GM21825 (cell line): ENCODE measurements around the gene FERMT3.

ENCODE experiments used
- ATAC-seq: cut with Tn5 transposase; IDR thresholded peaks from one replicate; pipeline ENCODE4 v1.9.1; 2021; ENCODE audit warnings: mild to moderate bottlenecking, moderate library complexity; ENCODE audit not compliant: unreplicated experiment

FERMT3 gene

GRCh38 chr11:64219354-64219684 is 12.8 kb downstream of the FERMT3 start:
- ATAC-seq: no peak

GRCh38 chr11:64219755-64220154 is 13.2 kb downstream of the FERMT3 start:
- ATAC-seq: no peak

GRCh38 chr11:64220271-64220670 is 13.8 kb downstream of the FERMT3 start:
- ATAC-seq: no peak

- ATAC-seq: no peak
These were observed 14.3 kb downstream of the FERMT3 start for GRCh38 chr11:64220798-64221197.

- no peak for ATAC-seq
These were observed 16.1 kb downstream of the FERMT3 start for GRCh38 chr11:64222651-64223000.

- ATAC-seq: no peak
These were observed 16.6 kb downstream of the FERMT3 start for GRCh38 chr11:64223001-64223651.

- ATAC-seq: no peak
These were observed 17.8 kb downstream of the FERMT3 start for GRCh38 chr11:64224151-64224890.

GRCh38 chr11:64224891-64225607 is 18.5 kb downstream of the FERMT3 start:
- no peak for ATAC-seq

GRCh38 chr11:64225608-64226506 is 19.3 kb downstream of the FERMT3 start, which contains the start of the genes NUDT22 and TRPT1:
Gene NUDT22, plus strand, starts transcription at chr11:64226274. Its CDS starts 379 bp downstream, at chr11:64226653.
Gene TRPT1, minus strand, starts transcription at chr11:64226186. Its CDS starts 326 bp downstream, at chr11:64225860.
- ATAC-seq: peak; percentile 37

GRCh38 chr11:64226507-64227051 is 20.1 kb downstream of the FERMT3 start:
- peak; percentile 24 for ATAC-seq

- ATAC-seq: no peak
These were observed 21.0 kb downstream of the FERMT3 start for GRCh38 chr11:64227405-64227956.

- no peak for ATAC-seq
These were observed 22.7 kb downstream of the FERMT3 start for GRCh38 chr11:64229090-64229743.

- no peak for ATAC-seq
These were observed 23.2 kb downstream of the FERMT3 start for GRCh38 chr11:64229744-64230170.

GRCh38 chr11:64230171-64230984 is 23.9 kb downstream of the FERMT3 start, which contains the start of gene DNAJC4:
Gene DNAJC4, plus strand, starts transcription at chr11:64230548. Its CDS starts 307 bp downstream, at chr11:64230855.
- no peak for ATAC-seq

- no peak for ATAC-seq
These were observed 24.5 kb downstream of the FERMT3 start for GRCh38 chr11:64230985-64231365.

GRCh38 chr11:64231546-64231945 is 25.0 kb downstream of the FERMT3 start:
- no peak for ATAC-seq

GRCh38 chr11:64232182-64232966 is 25.9 kb downstream of the FERMT3 start:
- ATAC-seq: no peak

- no peak for ATAC-seq
These were observed 26.4 kb downstream of the FERMT3 start for GRCh38 chr11:64232967-64233315.
